ENCODE data around the gene KLF15. TPM values are rescaled to one million over a fixed set of nuclear protein-coding genes. Genes with fewer than 3 reads are reported as not detected.

The KLF15 gene
- total RNA-seq, 1 donor from 2014 or later, result 3.3 TPM

DNA sequence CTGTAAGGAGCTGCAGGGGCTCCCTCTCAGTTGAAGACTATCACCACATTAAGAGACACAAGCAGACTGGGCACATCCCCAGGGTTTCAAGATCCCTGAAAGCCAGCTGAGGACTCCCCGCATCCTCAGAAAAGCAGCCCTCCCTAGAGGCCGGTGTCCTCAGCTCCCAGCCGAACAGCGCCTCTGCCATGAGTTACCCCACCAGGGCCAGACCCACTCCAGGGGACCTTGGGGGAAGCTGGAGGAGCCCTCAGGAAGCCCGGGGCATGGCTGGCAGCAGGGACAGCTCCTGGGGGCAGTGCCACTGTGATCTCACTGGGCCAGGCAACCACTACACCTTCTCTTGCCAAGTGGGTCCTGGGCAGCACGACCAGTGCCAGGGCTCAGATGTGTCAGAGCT, 8.1 kb downstream of the KLF15 start:
- Histone ChIP-seq H3K27me3 (no peaks in the 10 kb centered on the region), H3K9me3 (ENCODE audit: low read depth) (no peaks in the 10 kb centered on the region), H4K20me1 (ENCODE audit: low read depth) (peaks cover 4% of the 10 kb centered on the region), H3K4me3 (no peak overlapping the region), H3F3A (ENCODE audit: low read depth) (no peaks in the 10 kb centered on the region), H3K36me3 (no peaks in the 10 kb centered on the region), H3K27ac (no peak overlapping the region), H3K4me1 (no peaks in the 10 kb centered on the region), H3K4me2 (no peak overlapping the region), H3K9ac (no peak overlapping the region), H3K79me2 (ENCODE audit: low read depth) (no peaks in the 10 kb centered on the region), H2AFZ (replicated peaks) (no peak overlapping the region)
- TF ChIP-seq EZH2phosphoT487 (IDR thresholded peaks at IDR 0.05) (no peak), EZH2 (IDR thresholded peaks at IDR 0.05) (no peak)
- TF ChIP-seq, protein P1, sequence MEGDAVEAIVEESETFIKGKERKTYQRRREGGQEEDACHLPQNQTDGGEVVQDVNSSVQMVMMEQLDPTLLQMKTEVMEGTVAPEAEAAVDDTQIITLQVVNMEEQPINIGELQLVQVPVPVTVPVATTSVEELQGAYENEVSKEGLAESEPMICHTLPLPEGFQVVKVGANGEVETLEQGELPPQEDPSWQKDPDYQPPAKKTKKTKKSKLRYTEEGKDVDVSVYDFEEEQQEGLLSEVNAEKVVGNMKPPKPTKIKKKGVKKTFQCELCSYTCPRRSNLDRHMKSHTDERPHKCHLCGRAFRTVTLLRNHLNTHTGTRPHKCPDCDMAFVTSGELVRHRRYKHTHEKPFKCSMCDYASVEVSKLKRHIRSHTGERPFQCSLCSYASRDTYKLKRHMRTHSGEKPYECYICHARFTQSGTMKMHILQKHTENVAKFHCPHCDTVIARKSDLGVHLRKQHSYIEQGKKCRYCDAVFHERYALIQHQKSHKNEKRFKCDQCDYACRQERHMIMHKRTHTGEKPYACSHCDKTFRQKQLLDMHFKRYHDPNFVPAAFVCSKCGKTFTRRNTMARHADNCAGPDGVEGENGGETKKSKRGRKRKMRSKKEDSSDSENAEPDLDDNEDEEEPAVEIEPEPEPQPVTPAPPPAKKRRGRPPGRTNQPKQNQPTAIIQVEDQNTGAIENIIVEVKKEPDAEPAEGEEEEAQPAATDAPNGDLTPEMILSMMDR (IDR thresholded peaks at IDR 0.05), result no peak
- H3K4me3 Mint-ChIP-seq, result no peak overlapping the region
- no peaks in the 10 kb centered on the region for H3K36me3 Mint-ChIP-seq
- no peak for DNase-seq (ENCODE audit: low spot score)
- no peaks in the 10 kb centered on the region for H3K9me3 Mint-ChIP-seq
- H3K27ac Mint-ChIP-seq, result no peak overlapping the region
- peaks cover 12% of the 10 kb centered on the region for H3K4me1 Mint-ChIP-seq
- peaks cover 3% of the 10 kb centered on the region for H3K27me3 Mint-ChIP-seq (ENCODE audit: insufficient read depth, low read depth)

DNA sequence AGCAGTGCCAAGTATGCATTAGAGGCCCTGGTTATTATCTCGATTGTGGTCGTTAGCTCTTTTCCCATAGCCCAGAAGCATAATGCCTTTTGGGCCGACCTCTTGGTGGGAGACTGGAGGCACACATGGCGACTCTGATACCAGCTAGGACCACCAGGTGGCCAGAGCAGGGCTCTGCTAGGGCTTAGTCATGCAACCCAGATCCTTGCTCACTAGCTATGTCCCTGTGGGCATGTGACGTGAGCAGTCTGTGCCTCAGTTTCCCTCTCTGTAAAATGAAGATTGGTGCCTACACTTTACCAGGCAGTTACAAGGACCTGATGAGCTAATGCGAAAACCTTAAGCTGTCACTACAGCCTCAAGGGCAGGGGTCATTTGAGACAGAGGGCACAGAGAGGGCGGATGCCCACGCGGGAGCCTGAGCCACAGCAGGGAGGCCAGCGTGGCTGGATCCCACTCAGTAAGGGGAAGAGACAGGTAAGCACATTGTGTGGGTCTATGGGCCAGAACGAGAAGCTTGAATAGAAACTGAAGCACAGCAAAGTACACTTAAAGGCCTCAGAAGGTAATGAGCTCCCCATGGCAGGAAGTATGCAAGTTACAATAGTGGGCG, 8.8 kb downstream of the KLF15 start:
- no peaks in the 10 kb centered on the region for H3K9me3 Mint-ChIP-seq
- H3K27me3 Mint-ChIP-seq (ENCODE audit: insufficient read depth, low read depth), result peaks cover 3% of the 10 kb centered on the region
- H3K4me1 Mint-ChIP-seq, result peaks cover 6% of the 10 kb centered on the region
- H3K79me2 ChIP-seq (ENCODE audit: low read depth), result no peaks in the 10 kb centered on the region
- H2AFZ ChIP-seq (replicated peaks), result no peak overlapping the region
- H3K9ac ChIP-seq, result no peak overlapping the region
- H3K36me3 ChIP-seq, result no peaks in the 10 kb centered on the region
- no peaks in the 10 kb centered on the region for H3K27me3 ChIP-seq
- peak; percentile 37 for DNase-seq (ENCODE audit: low spot score)
- H3K9me3 ChIP-seq (ENCODE audit: low read depth), result no peaks in the 10 kb centered on the region
- no peaks in the 10 kb centered on the region for H3F3A ChIP-seq (ENCODE audit: low read depth)
- no peak overlapping the region for H3K4me2 ChIP-seq
- H3K4me3 Mint-ChIP-seq, result no peak overlapping the region
- no peak overlapping the region for H3K4me3 ChIP-seq
- no peak for TF ChIP-seq EZH2 (IDR thresholded peaks at IDR 0.05)
- TF ChIP-seq, protein P1 (IDR thresholded peaks at IDR 0.05), result peak; percentile 40
- no peaks in the 10 kb centered on the region for H3K36me3 Mint-ChIP-seq
- no peaks in the 10 kb centered on the region for H3K4me1 ChIP-seq
- no peak overlapping the region for H3K27ac ChIP-seq
- no peak overlapping the region for H3K27ac Mint-ChIP-seq
- H4K20me1 ChIP-seq (ENCODE audit: low read depth), result peaks cover 4% of the 10 kb centered on the region

DNA sequence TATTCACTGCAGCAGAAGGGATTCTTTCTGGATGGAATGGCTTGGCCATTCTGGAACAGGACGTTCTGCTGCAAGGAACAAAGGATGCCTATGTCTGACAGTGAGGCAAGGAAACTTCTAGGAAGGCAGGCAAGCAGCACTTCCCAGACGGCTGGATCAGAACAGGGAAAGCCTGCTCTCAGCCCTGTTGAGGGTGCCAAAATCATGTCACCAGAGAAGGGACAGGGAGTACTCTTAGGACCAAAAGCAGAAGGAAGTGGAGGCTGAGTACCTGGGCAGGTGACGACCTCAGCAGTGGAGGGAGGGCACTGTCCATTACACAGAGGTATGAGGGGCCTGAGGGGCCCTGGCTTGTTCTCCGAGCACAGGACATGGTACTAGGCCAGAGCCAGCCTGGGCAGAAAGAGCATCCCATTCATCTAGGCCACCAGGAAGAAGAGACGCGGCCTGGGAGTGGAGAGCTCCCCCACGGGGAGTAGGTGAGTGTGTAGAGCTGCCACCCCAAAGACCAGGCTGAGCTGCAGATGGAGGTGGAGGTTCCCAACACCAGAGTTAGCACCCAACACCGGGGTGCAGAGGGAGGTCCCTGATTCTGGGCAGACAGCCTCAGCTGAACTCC, 9.6 kb downstream of the KLF15 start:
- no peaks in the 10 kb centered on the region for H3K36me3 ChIP-seq
- Mint-ChIP-seq H3K4me1 (peaks cover 7% of the 10 kb centered on the region), H3K36me3 (no peaks in the 10 kb centered on the region), H3K9me3 (no peaks in the 10 kb centered on the region), H3K4me3 (no peak overlapping the region), H3K27me3 (ENCODE audit: insufficient read depth, low read depth) (peaks cover 3% of the 10 kb centered on the region), H3K27ac (no peak overlapping the region)
- H3K79me2 ChIP-seq (ENCODE audit: low read depth), result no peaks in the 10 kb centered on the region
- H3K27ac ChIP-seq, result no peak overlapping the region
- H3K4me2 ChIP-seq, result no peak overlapping the region
- no peak for TF ChIP-seq EZH2phosphoT487 (IDR thresholded peaks at IDR 0.05)
- TF ChIP-seq, protein P1 (IDR thresholded peaks at IDR 0.05), result no peak
- TF ChIP-seq EZH2 (IDR thresholded peaks at IDR 0.05), result no peak
- H3K9ac ChIP-seq, result no peak overlapping the region
- peaks cover 4% of the 10 kb centered on the region for H4K20me1 ChIP-seq (ENCODE audit: low read depth)
- no peaks in the 10 kb centered on the region for H3F3A ChIP-seq (ENCODE audit: low read depth)
- no peak overlapping the region for H3K4me3 ChIP-seq
- H3K4me1 ChIP-seq, result peaks cover 2% of the 10 kb centered on the region
- no peaks in the 10 kb centered on the region for H3K27me3 ChIP-seq
- no peaks in the 10 kb centered on the region for H3K9me3 ChIP-seq (ENCODE audit: low read depth)
- DNase-seq (ENCODE audit: low spot score), result no peak
- H2AFZ ChIP-seq (replicated peaks), result no peak overlapping the region

Data from neural progenitor cell (in vitro differentiated cells).